CD14-positive monocyte (primary cell): ENCODE data around the gene RNF17. TPM values are rescaled to one million over a fixed set of nuclear protein-coding genes. Genes with fewer than 3 reads are reported as not detected.

ENCODE experiments used
- DNase-seq, 3 donors: peaks; one replicate each; pipeline ENCODE4 v3.0.0-alpha.2; 2011 to 2022
- H2AFZ ChIP-seq: 2 replicates; pipeline ENCODE4 v1.6.0; 2012; ENCODE audit warnings: mild to moderate bottlenecking, low read depth, low read length, inconsistent platforms; ENCODE audit not compliant: insufficient read depth, poor library complexity, severe bottlenecking
- H3K27ac ChIP-seq, 2 donors: 1 replicate in 1 of 2; 2 replicates in 1 of 2; pipeline ENCODE4 v1.5.1; 2012 to 2013; ENCODE audit warnings: low read length in 2 of 2, control low read depth in 1 of 2, inconsistent platforms in 1 of 2, low read depth in 1 of 2, mild to moderate bottlenecking in 1 of 2
- H3K27me3 ChIP-seq, 2 donors: one replicate each; pipeline versions ENCODE4 v1.6.0 to v1.6.1; 2011 to 2013; ENCODE audit warnings: low read length in 2 of 2; ENCODE audit not compliant: control insufficient read depth in 2 of 2, insufficient read depth in 2 of 2
- H3K36me3 ChIP-seq, 2 donors: replicated peaks in 1 of 2; 1 replicate in 1 of 2; 2 replicates in 1 of 2; pipeline versions ENCODE4 v1.5.1 to v1.6.1; 2012 to 2013; ENCODE audit warnings: low read length in 2 of 2, control low read depth in 1 of 2, inconsistent platforms in 1 of 2, mild to moderate bottlenecking in 1 of 2; ENCODE audit not compliant: insufficient read depth in 2 of 2, control insufficient read depth in 1 of 2
- H3K4me1 ChIP-seq, 2 donors: 1 replicate in 1 of 2; 2 replicates in 1 of 2; pipeline versions ENCODE4 v1.5.1 to v1.6.1; 2012 to 2013; ENCODE audit warnings: low read length in 2 of 2, control low read depth in 1 of 2, inconsistent platforms in 1 of 2, mild to moderate bottlenecking in 1 of 2, moderate library complexity in 1 of 2; ENCODE audit not compliant: insufficient read depth in 2 of 2, control insufficient read depth in 1 of 2
- H3K4me2 ChIP-seq: replicated peaks from 2 replicates; pipeline ENCODE3; 2012; ENCODE audit warnings: low read length, moderate library complexity, mild to moderate bottlenecking; ENCODE audit not compliant: poor library complexity, severe bottlenecking; ENCODE audit errors: extremely low read depth
- H3K4me3 ChIP-seq, 3 experiments: fragments of 200-600 bp in 1 of 3; sonication (generic) in 1 of 3; replicated peaks in 1 of 3; 1 replicate in 2 of 3; 2 replicates in 1 of 3; pipeline ENCODE4 v1.5.1; 2011 to 2013; ENCODE audit warnings: low read length in 3 of 3, mild to moderate bottlenecking in 3 of 3, control low read depth in 2 of 3, low read depth in 2 of 3, inconsistent platforms in 1 of 3, moderate library complexity in 1 of 3
- H3K79me2 ChIP-seq: 2 replicates; pipeline ENCODE4 v1.6.0; 2012; ENCODE audit warnings: mild to moderate bottlenecking, control low read depth, inconsistent platforms, low read length, moderate library complexity; ENCODE audit not compliant: insufficient read depth
- H3K9ac ChIP-seq: 2 replicates; pipeline ENCODE4 v1.6.0; 2017; ENCODE audit warnings: low read length, mild to moderate bottlenecking; ENCODE audit not compliant: insufficient read depth, poor library complexity, severe bottlenecking
- H3K9me3 ChIP-seq, 2 donors: replicated peaks in 1 of 2; 1 replicate in 1 of 2; 2 replicates in 1 of 2; pipeline versions ENCODE4 v1.5.1 to v1.6.1; 2012 to 2013; ENCODE audit warnings: low read length in 2 of 2, control low read depth in 1 of 2; ENCODE audit not compliant: control insufficient read depth in 1 of 2, insufficient read depth in 1 of 2
- H4K20me1 ChIP-seq: 2 replicates; pipeline ENCODE4 v1.6.0; 2012; ENCODE audit warnings: mild to moderate bottlenecking, low read length, control low read depth, moderate library complexity; ENCODE audit not compliant: insufficient read depth
- H3K27ac Mint-ChIP-seq, 7 donors: one replicate each; pipeline ENCODE4 v1.8.0; 2020; ENCODE audit warnings: mild to moderate bottlenecking in 7 of 7, mixed read lengths in 7 of 7, moderate library complexity in 6 of 7, inconsistent platforms in 2 of 7
- H3K27me3 Mint-ChIP-seq, 3 donors: one replicate each; pipeline ENCODE4 v1.8.0; 2021 to 2022; ENCODE audit warnings: low read depth in 3 of 3, mild to moderate bottlenecking in 3 of 3, mixed read lengths in 3 of 3, moderate library complexity in 3 of 3, inconsistent platforms in 1 of 3
- H3K36me3 Mint-ChIP-seq, 2 donors: one replicate each; pipeline ENCODE4 v1.8.0; 2020; ENCODE audit warnings: mixed read lengths in 2 of 2, inconsistent platforms in 1 of 2, mild to moderate bottlenecking in 1 of 2
- H3K4me1 Mint-ChIP-seq: one replicate; pipeline ENCODE4 v1.8.0; 2020; ENCODE audit warnings: mild to moderate bottlenecking, mixed read lengths
- H3K4me3 Mint-ChIP-seq, 2 donors: one replicate each; pipeline ENCODE4 v1.8.0; 2020; ENCODE audit warnings: mild to moderate bottlenecking in 2 of 2, mixed read lengths in 2 of 2, moderate library complexity in 1 of 2
- H3K9me3 Mint-ChIP-seq, 7 donors: one replicate each; pipeline ENCODE4 v1.8.0; 2020 to 2022; ENCODE audit warnings: mixed read lengths in 7 of 7, mild to moderate bottlenecking in 6 of 7, moderate library complexity in 6 of 7, inconsistent platforms in 2 of 7
- CTCF ChIP-seq: fragments of 200-600 bp; IDR thresholded peaks from one replicate; pipeline ENCODE4 v1.8.0; 2022; ENCODE audit warnings: antibody characterized with exemption, mild to moderate bottlenecking
- WGBS: methylation state at CpG from one replicate; pipeline ENCODE4 v1.1.5; 2013; ENCODE audit warnings: missing lambda C conversion rate; ENCODE audit not compliant: insufficient coverage; 5-methylcytosine and 5-hydroxymethylcytosine counted together
- intact Hi-C, 2 donors: fragments of 100-400 bp; cut with micrococcal nuclease; formaldehyde crosslinking; loops; one replicate each; pipeline versions ENCODE4 v1.15.0 to v1.15.1; 2023
- polyA plus RNA-seq, 3 donors: library from polyadenylated mRNA; depleted of rRNA in 1 of 3; unstranded in 2 of 3; stranded (reverse) in 1 of 3; fragments of 300-500 nt in 2 of 3; fragments of >200 nt in 1 of 3; fragmentation: Illumina TruSeq in 2 of 3; gene quantifications; 1 replicate in 2 of 3; 2 replicates in 1 of 3; pipeline ENCODE4 v1.2.3, GENCODE V29; 2012 to 2021

Gene RNF17
- polyA plus RNA-seq, 3 donors, result not detected

GRCh38 chr13:24863748-24864540 lies 100.0 kb downstream of the RNF17 start:
- TF ChIP-seq CTCF, result no peak
- no peaks in the 10 kb centered on the region for H3K36me3 ChIP-seq
- intact Hi-C loops, result no loop called here
- DNase-seq, result no peak
- peaks cover 10% of the 10 kb centered on the region for H3K4me1 Mint-ChIP-seq
- no peak overlapping the region for H3K27ac Mint-ChIP-seq
- peaks cover 0 to 2% (median 2%) of the 10 kb centered on the region in 3 donors for H3K27me3 Mint-ChIP-seq
- no peaks in the 10 kb centered on the region for H3K36me3 Mint-ChIP-seq
- no peaks in the 10 kb centered on the region for H3K9me3 ChIP-seq
- H3K4me1 ChIP-seq, result no peaks in the 10 kb centered on the region
- 97% methylated on average over 6 of the region's 9 CpGs for WGBS
- H3K27me3 ChIP-seq, result no peaks in the 10 kb centered on the region
- no peaks in the 10 kb centered on the region for H3K79me2 ChIP-seq
- H3K9me3 Mint-ChIP-seq, result peaks cover 0 to 3% (median 0%) of the 10 kb centered on the region in 7 donors
- H2AFZ ChIP-seq, result no peak overlapping the region
- H3K4me3 Mint-ChIP-seq, result no peak overlapping the region
- no peaks in the 10 kb centered on the region for H4K20me1 ChIP-seq
- H3K4me3 ChIP-seq, result no peak overlapping the region
- no peak overlapping the region for H3K27ac ChIP-seq
- no peak overlapping the region for H3K4me2 ChIP-seq
- no peak overlapping the region for H3K9ac ChIP-seq

- H3K27me3 Mint-ChIP-seq, result peaks cover 0 to 5% (median 2%) of the 10 kb centered on the region in 3 donors
- TF ChIP-seq CTCF, result no peak
- Histone ChIP-seq H3K36me3 (no peaks in the 10 kb centered on the region), H3K27ac (no peak overlapping the region), H4K20me1 (no peaks in the 10 kb centered on the region), H3K79me2 (no peaks in the 10 kb centered on the region), H3K4me1 (no peaks in the 10 kb centered on the region), H3K4me3 (no peak overlapping the region), H2AFZ (no peak overlapping the region), H3K9me3 (no peaks in the 10 kb centered on the region), H3K4me2 (no peak overlapping the region), H3K27me3 (no peaks in the 10 kb centered on the region), H3K9ac (no peak overlapping the region)
- intact Hi-C loops, result no loop called here
- no peaks in the 10 kb centered on the region for H3K36me3 Mint-ChIP-seq
- H3K4me3 Mint-ChIP-seq, result no peak overlapping the region
- H3K4me1 Mint-ChIP-seq, result peaks cover 10% of the 10 kb centered on the region
- DNase-seq, result no peak
- WGBS, result no CpG with 5 or more reads among the region's 2 CpGs
- peaks cover 0 to 3% (median 0%) of the 10 kb centered on the region in 7 donors for H3K9me3 Mint-ChIP-seq
- no peak overlapping the region for H3K27ac Mint-ChIP-seq
These were observed 100.6 kb downstream of the RNF17 start for GRCh38 chr13:24864579-24864978.
